ENCODE data around the gene E2F3.
"Not testable (repeated sequence)": the region's sequence is repeated elsewhere in the genome, so short reads cannot be mapped to it uniquely, and the experiment has no call there.

The E2F3 gene

GRCh38 chr6:20464847-20465246, 63.2 kb downstream of the E2F3 start:
- no peak for DNase-seq (ENCODE audit: low read depth in 2 of 3, low spot score in 2 of 3)

- DNase-seq (ENCODE audit: low read depth in 2 of 3, low spot score in 2 of 3), result not testable (repeated sequence)
Measured at GRCh38 chr6:20465616-20466015, 63.9 kb downstream of the E2F3 start.

GRCh38 chr6:20467437-20467836, 65.8 kb downstream of the E2F3 start:
- no peak for DNase-seq (ENCODE audit: low read depth in 2 of 3, low spot score in 2 of 3)

GRCh38 chr6:20468209-20468608, 66.5 kb downstream of the E2F3 start:
- DNase-seq (ENCODE audit: low read depth in 2 of 3, low spot score in 2 of 3), result no peak

GRCh38 chr6:20472748-20473147, 71.1 kb downstream of the E2F3 start:
- no peak for DNase-seq (ENCODE audit: low read depth in 2 of 3, low spot score in 2 of 3)

GRCh38 chr6:20473518-20473917, 71.8 kb downstream of the E2F3 start:
- DNase-seq (ENCODE audit: low read depth in 2 of 3, low spot score in 2 of 3), result no peak

- DNase-seq (ENCODE audit: low read depth in 2 of 3, low spot score in 2 of 3), result no peak
Measured at GRCh38 chr6:20474874-20475542, 73.3 kb downstream of the E2F3 start.

GRCh38 chr6:20476501-20477043, 74.9 kb downstream of the E2F3 start:
- DNase-seq (ENCODE audit: low read depth in 2 of 3, low spot score in 2 of 3), result no peak

GRCh38 chr6:20477485-20477884, 75.8 kb downstream of the E2F3 start:
- DNase-seq (ENCODE audit: low read depth in 2 of 3, low spot score in 2 of 3), result no peak

- no peak for DNase-seq (ENCODE audit: low read depth in 2 of 3, low spot score in 2 of 3)
Measured at GRCh38 chr6:20479060-20479459, 77.4 kb downstream of the E2F3 start.

- no peak for DNase-seq (ENCODE audit: low read depth in 2 of 3, low spot score in 2 of 3)
Measured at GRCh38 chr6:20479526-20479925, 77.8 kb downstream of the E2F3 start.

GRCh38 chr6:20481281-20481680, 79.6 kb downstream of the E2F3 start:
- no peak for DNase-seq (ENCODE audit: low read depth in 2 of 3, low spot score in 2 of 3)

- no peak for DNase-seq (ENCODE audit: low read depth in 2 of 3, low spot score in 2 of 3)
Measured at GRCh38 chr6:20483887-20484497, 82.3 kb downstream of the E2F3 start.

- no peak for DNase-seq (ENCODE audit: low read depth in 2 of 3, low spot score in 2 of 3)
Measured at GRCh38 chr6:20486641-20487040, 85.0 kb downstream of the E2F3 start.

GRCh38 chr6:20487669-20488375, 86.1 kb downstream of the E2F3 start:
- no peak for DNase-seq (ENCODE audit: low read depth in 2 of 3, low spot score in 2 of 3)

- DNase-seq (ENCODE audit: low read depth in 2 of 3, low spot score in 2 of 3), result no peak
Measured at GRCh38 chr6:20490591-20490990, 88.9 kb downstream of the E2F3 start.

- DNase-seq (ENCODE audit: low read depth in 2 of 3, low spot score in 2 of 3), result no peak
Measured at GRCh38 chr6:20492099-20492498, 90.4 kb downstream of the E2F3 start.

GRCh38 chr6:20497216-20498040, 95.7 kb downstream of the E2F3 start:
- DNase-seq (ENCODE audit: low read depth in 2 of 3, low spot score in 2 of 3), result no peak

- no peak for DNase-seq (ENCODE audit: low read depth in 2 of 3, low spot score in 2 of 3)
Measured at GRCh38 chr6:20498041-20498385, 96.3 kb downstream of the E2F3 start.

GRCh38 chr6:20509212-20509611, 107.5 kb downstream of the E2F3 start:
- DNase-seq (ENCODE audit: low read depth in 2 of 3, low spot score in 2 of 3), result no peak

- no peak for DNase-seq (ENCODE audit: low read depth in 2 of 3, low spot score in 2 of 3)
Measured at GRCh38 chr6:20511852-20512251, 110.2 kb downstream of the E2F3 start.

Measured in activated CD8-positive, alpha-beta memory T cell treated with anti-CD3 and anti-CD28 coated beads for 48 hours (primary cell).